B cell (primary cell): ENCODE results near the gene GCH1.

Source experiments
- EZH2 ChIP-seq: IDR thresholded peaks from 2 replicates; pipeline ENCODE4 v1.6.1; 2012; ENCODE audit warnings: borderline replicate concordance, low read depth, mild to moderate bottlenecking, moderate library complexity, low read length; ENCODE audit not compliant: insufficient read depth, poor library complexity, severe bottlenecking
- TF ChIP-seq, protein P1 (sequence below): fragments of 200-600 bp; IDR thresholded peaks from one replicate; pipeline ENCODE4 v1.8.0; 2022; ENCODE audit warnings: antibody characterized with exemption, mild to moderate bottlenecking

DNA sequence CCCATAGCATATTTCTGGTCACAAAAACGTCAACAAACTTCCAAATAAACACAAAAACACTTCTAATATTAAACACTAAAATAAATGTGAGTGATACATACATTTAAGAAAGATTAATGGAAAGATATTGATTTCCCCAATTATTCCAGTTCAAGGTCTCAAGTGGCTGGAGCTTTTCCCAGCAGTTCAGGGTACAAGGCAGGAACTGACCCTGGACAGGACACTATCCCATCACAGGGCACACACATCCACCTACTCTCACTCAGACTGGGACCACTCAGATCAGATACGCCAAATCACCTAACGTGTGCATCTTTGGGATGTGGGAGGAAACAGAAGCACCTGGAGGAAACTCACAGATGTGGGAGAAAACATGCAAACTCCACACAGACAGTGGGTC, 50.4 kb downstream of the GCH1 start:
- TF ChIP-seq, protein P1, sequence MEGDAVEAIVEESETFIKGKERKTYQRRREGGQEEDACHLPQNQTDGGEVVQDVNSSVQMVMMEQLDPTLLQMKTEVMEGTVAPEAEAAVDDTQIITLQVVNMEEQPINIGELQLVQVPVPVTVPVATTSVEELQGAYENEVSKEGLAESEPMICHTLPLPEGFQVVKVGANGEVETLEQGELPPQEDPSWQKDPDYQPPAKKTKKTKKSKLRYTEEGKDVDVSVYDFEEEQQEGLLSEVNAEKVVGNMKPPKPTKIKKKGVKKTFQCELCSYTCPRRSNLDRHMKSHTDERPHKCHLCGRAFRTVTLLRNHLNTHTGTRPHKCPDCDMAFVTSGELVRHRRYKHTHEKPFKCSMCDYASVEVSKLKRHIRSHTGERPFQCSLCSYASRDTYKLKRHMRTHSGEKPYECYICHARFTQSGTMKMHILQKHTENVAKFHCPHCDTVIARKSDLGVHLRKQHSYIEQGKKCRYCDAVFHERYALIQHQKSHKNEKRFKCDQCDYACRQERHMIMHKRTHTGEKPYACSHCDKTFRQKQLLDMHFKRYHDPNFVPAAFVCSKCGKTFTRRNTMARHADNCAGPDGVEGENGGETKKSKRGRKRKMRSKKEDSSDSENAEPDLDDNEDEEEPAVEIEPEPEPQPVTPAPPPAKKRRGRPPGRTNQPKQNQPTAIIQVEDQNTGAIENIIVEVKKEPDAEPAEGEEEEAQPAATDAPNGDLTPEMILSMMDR: no peak
- TF ChIP-seq EZH2: no peak
